Effector CD4-positive, alpha-beta T cell (primary cell): Measurements from ENCODE around the gene POLG.

Source experiments
- DNase-seq: peaks from one replicate; pipeline ENCODE4 v3.0.0-alpha.2; 2020
- total RNA-seq: gene quantifications from one replicate; lab custom pipeline; 2026; lab: John Stamatoyannopoulos, UW

The POLG gene
- total RNA-seq = 164 reads per million, percentile 90 among the genes with 10 or more reads in this experiment

GRCh38 chr15:89334510-89335297 lies at the start of gene POLG:
Gene POLG, minus strand, starts transcription at chr15:89334824. Its CDS starts 1,070 bp downstream, at chr15:89333754.
- peak; percentile 98 for DNase-seq

DNA sequence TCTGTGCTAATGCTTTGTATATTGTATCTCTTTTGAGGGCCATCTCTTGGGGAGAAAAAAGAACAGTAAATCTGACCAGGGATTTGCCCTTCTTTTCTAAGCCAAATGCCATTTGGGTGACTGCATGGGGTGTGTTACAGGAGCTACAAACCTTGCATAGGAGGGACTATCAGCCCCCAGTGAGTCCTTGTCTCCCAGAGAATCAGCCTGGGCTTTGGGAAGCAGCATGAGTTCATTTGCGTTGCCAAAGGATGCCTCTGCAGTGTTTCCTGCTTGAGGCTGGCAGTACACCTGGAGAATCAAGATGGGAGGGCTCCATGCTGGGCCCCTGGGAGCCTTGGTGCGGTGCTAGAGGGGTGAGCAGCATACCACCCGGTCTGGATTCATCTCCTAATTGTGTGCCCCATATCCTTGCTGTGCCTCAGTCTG lies 49.6 kb upstream of the POLG start:
- no peak for DNase-seq

GRCh38 chr15:89383365-89384175 lies 48.9 kb upstream of the POLG start:
- DNase-seq = no peak

DNA sequence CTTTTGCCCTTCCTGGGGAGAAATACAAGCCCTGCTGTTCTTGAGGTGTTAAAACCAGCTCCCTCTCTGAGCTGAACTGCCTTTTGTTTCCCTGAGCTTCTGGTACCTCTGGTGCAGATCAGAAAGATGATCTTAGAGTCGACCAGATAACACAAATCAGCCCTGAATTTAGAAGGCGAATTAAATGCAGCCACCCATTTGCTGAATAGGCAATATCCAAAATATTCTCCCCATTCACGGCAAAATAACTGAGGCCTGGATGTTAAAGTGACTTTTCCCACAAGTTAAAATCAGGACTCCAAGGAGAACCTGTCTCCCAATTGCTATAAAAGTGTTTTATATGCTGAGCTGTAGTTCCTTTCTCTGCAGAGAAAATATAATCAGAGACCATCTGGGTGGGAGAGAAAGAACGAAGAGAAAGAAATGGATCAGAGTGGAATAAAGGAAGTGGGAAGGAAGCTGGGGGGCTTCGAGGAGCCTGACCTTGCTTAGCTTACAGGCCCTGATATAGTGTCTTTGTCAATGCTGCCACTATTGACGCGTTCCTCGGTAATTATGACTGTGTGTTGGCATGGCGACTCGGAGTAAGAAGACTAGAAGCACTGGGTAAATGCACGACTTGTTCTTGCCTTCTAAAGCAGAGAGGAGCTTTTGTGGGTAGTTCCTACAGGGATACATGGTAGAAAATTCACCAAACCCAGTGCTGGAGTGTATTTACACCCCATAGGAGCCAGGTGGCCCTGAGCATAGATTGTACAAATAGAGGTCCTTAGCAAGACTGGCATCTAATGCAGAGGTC lies 47.5 kb upstream of the POLG start:
- no peak for DNase-seq

DNA sequence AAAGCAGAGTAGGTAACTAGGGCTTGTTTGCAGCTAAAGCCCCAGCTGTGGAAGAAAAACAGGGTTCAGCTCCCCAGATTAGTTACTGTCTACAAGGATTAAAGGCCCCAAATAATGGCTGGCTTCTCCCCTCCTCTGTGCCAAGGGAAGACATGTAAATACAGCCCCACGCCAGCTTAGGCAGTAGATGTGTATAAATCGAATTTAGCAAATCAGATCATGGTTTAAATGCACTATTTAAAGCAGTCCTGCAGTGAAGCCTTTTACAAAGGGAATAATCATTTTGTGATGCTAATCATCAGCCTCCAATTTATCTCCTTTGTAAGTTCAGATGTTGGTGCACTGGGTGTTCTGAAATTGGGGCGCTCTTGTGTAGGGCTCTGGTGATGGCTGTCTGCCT lies 46.7 kb upstream of the POLG start:
- DNase-seq = no peak

DNA sequence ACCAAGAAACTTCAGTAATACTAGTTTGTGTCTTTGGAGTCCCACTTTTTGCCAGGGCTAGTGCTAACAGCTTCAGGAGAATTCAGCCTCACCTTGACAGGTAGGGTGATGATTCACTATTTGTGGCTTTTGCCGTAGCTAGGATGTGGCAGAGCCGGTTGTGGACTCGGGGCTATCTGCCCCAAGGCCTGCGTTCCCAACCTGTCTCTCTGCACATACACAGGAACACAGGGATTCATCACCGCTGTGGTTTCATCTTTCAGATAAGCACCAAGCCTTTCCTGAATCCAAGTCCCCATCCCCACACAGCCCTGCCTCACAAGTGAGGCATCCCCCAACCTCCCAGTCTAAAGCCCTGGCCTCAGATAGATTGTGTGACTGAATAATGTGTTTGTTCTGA lies 45.2 kb upstream of the POLG start:
- no peak for DNase-seq

DNA sequence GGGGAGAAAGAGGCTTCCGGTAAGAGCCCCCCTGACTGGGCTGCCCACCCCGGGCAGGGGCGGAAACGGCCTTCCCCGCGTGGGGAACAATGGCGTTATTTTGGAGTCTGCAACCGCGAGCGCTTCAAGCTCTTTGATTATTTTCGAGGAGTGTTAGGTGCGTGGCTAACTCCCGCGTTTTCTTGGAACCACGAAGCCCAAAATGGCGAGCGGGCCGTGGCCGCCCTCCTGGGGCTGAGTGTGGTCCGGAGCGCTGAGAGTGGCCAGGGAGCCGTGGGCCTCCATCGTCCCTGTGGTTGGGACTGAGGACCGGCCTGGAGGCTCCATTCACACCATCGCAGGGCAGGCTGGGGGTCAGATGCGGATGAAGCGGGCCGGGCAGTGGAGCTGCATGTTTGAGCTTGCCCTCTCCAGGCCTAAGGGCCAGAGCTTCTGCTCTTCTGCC lies 44.6 kb upstream of the POLG start:
- DNase-seq = no peak

DNA sequence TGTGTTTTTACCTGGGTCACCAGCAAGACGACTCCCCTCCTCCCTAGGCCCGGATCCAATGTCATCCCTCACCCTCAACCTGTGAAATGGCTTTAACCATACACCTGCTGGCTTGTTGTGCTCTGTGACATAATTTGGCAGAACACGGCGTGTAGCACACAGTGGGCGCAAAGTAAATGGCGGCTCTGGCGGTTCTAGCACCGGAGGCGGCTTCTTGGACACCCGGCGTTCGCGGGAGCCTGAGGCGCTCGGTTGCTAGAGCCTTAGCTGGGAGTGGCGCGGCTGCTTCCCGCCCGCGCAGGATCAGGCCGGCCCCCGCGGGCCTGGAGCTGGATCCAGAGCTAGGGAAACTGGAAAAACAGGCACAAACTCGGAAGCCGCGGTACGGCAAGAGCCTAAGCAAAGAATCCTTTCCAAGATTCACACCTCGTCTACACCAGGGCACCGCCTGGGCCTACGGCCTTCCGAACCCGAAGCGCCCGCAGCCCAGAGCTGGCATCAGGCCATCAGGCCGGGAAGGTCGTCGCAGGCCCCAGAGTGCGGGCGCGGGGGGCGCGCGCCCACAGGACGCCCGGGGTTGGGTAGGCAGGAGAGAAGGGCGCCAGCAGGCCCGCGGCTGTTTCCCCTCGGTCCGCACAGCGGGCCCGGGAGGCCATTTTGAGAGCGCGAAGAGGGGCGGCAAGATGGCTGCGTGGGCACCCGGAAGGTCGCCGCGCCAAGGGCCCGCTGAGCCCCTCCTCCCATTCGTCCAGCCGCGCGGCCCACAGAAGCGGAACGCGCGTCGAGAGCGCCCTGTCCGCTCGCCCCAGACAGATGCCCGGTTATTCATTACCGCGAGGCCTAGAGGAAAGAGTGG lies 43.9 kb upstream of the POLG start:
- no peak for DNase-seq

GRCh38 chr15:89377842-89378295 lies 43.2 kb upstream of the POLG start:
- DNase-seq = no peak

- no peak for DNase-seq
Measured at GRCh38 chr15:89377024-89377841, 42.6 kb upstream of the POLG start.

DNA sequence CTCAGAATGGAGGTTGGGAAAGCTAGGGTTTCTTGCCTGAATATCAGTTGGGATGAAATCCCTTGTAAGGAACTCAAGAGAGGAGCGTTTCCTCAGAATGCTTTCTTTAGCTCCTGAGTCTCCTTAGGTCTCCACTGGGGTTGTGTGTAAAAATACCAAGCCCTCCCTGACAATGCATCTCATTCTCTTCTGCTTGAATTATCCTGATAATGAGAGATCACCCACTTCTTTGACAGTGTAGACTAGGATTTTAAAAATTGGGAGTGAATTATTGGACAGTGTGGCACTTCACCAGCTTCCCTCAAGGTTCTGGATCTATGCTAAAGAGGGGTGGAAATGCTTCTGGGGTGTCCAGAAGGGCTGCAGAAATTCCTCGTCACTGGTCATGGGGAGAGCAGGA lies 41.8 kb upstream of the POLG start:
- DNase-seq = no peak

GRCh38 chr15:89375093-89376005 lies 40.7 kb upstream of the POLG start:
- no peak for DNase-seq

DNA sequence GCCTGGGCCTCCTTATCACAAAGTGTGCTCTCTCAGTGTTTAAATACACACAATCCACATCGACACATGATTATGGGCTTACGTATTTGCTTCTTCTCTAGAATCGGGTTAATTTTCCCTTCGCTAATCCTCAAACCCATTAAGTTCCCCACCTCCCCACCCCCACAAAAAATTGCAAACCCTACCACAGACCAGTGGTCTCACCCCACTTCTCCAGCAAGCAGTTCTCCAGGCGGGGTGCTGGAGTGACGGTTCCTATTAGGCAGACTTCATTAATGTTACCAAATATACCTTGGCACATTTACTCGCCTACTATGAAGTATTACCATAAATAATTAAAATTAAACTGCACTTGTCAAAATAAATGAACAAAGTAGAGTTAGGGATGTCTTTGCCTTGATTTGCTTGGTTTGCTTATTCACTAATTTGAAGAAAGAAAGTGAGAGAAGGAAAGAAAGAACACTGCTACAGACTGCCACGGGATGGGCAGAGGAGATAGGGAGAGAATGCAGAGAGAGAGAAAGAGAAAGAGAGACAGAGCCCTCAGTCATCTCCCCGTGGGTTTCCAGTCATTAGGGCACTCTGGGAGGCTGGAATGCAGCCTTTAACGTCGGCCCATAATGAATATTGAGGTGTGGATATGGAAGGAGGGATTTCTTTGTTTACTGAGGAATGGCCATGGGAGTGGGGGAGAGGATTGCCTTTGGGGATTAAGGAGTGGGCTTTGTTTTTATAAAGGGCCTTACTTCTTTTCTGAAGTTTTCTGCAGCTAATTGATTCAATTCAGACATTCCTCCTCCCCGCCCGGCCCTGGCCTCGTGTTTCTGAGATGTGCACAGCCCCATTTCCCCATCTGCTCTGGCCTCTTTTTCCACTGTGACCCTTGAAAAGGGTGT lies 39.7 kb upstream of the POLG start:
- no peak for DNase-seq

DNA sequence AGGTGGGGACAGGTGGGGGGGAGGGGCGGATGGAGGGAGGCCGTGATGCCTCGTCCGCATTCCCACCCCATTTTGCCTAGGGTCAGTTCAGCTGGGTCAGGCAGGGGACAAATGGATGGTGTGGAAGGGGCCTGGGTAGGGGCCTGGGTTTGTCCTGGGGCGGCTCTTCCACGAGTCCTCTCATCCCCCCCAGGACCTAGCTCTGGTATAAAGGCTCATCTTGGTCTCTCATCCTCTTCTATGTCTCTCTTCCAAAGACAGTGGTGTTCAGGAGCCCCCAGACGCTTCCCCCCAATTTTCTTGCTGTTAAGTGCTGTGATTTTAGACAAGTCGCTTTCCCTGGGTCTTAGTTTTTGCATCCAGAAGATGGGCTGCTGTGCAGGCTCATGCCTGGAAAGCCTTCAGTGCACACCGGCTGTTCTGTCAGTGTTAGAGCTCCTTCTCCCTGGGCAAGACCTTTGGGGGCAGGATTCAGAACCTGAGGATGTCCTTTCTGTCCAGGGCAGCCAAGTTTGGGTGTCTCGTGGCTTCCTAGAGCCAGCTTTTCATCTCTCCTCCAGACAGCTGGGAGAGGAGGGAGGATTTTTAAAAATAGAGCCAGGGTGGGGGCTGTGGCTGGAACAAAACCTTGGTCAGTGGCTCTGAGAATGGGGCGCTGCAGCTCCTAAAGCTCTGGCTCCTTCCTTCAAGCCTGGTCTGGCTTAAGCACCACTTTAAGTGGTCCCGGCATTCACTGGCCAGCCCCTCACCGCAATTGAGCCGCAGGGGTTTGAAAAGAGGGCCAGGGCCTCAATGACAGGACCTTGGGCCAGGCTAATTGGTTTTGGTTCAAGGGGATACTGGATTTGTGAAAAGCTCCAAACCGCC lies 37.7 kb upstream of the POLG start:
- DNase-seq = no peak

- DNase-seq = no peak
Measured at GRCh38 chr15:89371228-89372044, 36.8 kb upstream of the POLG start.

DNA sequence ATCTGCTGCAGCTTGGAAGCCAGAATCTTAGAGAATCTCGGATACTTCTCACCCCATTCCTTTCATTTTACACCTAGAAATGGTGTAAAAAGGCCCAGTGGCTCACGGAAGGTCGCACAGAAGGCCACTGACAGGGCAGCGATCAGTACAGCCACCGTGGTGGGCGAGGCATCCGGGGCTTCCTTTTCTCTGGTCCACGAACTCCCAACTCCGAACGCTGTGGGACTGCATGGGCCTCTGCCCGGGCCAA lies 36.3 kb upstream of the POLG start:
- DNase-seq = no peak
